ENCODE results near the gene MLLT1.

The MLLT1 gene

DNA sequence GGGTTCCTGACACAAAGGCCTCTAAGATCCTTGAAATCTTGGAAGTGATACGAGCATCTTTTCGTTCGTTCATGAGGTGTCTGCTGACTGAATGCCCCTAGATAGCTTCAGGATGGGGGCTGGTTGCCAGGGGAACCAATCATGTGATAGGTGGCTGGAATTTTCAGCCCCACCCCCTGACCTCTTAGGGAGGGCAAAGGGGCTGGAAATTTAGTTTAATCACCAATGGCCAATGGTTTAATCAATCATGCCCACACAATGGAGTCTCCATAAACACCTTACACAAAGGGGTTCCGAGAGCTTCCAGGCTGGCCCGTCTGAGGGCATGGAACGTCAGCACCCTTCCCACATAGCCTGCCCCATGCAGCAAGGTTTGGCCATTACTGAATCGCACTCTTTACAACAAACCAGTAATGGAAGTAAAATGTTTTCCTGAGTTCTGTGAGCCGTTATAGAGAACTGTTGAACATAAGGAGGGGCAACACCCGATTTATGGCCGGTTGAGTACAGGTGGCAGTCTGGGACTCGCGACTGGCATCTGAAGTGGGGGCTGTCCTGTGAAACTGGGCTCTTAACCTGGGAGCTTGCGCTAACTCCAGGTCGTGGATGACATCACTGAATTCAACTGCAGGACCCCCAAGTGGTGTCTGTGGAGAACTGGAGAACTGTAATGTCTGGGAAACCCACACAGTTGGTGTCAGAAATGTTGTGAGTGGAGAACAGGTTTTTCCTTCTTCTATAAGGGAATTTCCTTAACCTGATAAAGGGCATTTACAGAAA, 25.6 kb downstream of the MLLT1 start:
- no peak for FAIRE-seq

DNA sequence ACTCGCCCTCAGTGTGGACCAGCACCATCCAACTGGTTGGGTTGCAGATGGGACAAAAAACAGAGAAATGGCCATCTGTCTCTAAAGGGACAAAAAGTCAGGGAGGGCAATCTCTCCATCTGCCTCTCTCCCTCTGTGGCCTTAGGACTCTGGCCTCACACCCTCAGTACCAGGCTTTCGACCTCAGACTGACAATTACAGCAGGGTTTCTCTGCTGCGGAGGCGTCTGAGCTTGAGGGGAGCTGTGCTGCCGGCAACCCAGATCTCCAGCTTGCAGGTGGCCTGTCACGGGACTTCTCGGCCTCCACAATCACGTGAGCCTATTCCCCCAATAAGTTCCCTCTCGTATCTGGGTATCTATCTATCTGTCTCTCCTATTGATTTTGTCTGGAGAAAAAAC, 27.7 kb downstream of the MLLT1 start:
- FAIRE-seq, result no peak

DNA sequence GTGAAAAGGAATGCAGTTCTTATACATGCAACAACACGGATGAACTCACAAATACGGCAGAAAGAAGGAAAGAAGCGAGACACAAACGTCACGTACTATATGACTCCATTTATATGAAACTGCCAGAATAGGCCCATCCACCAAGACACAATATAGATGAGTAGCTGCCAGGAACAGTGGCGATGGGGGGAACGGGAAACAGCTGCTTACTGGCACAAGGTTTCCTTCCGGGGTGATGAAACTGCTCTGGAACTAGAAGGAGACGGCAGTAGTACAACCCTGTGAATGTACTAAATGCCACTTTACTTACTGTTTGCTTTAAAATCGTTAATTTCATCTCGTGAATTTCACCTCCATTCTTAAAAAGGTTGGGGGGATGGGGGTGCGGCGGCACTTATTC, 28.9 kb downstream of the MLLT1 start:
- FAIRE-seq, result no peak

DNA sequence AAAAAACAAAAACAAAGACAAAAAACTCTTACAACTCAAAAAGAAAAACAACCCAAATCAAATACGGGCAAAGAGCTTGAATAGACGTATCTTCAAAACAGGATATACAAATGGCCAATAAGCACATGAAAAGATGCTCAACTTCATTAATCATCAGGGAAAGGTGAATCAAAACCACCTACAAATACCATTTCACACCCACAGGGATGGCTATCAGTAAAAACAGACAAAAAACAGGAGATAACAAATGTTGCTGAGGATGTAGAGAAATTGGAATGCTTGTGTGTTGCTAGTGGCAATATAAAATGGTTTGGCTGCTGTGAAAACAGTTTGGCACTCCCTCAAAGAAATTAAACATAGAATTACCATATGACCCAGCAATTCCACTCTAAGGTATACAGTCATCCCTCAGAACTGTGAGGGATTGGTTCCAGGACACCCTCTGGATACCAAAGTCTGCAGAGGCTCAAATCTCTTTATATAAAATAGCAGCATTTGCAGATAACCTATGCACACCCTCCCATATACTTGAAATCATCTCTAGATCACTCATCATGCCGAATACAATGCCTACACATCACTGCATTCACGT, 29.7 kb downstream of the MLLT1 start:
- FAIRE-seq, result no peak

DNA sequence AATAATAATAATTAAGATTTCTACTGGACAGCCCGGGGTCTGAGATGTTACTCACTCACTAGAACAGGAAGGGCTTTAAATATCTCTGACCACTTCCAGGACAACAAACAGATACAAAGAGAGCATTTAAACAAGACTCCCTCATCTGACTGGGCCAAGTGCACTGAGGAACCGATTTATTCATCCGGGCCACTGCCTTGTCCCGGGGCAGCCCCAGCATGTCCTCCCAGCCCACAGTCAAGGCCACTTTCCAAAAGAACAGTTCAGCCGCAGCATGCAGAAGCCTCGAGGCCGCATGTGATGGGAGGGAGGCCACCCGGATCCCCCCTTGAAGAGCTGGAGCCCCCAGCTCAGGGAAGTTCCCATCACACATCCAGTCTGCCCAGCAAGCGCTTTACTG, 30.5 kb downstream of the MLLT1 start:
- no peak for FAIRE-seq

DNA sequence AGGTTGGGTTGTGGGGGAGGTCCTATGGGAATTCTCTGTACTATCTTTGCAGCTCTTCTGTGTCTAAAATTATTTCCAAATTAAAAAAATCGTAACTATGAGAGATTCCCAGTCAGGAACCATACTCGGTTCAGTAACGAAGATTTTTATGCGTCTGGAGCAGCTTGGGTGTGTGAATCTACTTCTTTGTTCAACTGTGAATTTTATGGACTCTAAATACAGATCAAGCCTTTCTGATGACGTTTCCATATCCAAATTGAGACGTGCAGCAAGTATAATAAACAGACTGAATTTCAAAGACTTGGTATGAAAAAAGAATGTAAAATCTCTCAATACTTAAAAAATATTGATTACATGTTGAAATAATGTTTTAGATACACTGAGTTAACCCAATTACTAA, 30.9 kb downstream of the MLLT1 start:
- no peak for FAIRE-seq

DNA sequence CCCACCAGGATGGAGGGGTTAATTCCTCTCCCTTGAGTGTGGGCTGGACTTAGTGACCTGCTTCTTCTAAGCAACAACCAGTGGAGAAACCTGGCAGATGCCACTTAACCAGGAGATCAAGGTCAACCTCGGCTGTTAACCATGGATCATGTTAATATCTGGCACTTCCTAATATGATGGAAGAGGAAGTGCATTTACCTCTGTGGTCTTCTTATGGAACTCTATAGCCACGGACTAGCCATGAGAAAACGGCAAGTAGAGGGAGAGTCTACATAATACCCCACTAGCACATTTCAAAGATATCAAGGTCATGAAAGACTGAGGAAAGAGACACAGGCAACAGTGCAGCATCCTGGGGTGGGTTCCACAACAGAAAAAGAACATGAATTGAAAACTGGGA, 31.4 kb downstream of the MLLT1 start:
- FAIRE-seq, result no peak

DNA sequence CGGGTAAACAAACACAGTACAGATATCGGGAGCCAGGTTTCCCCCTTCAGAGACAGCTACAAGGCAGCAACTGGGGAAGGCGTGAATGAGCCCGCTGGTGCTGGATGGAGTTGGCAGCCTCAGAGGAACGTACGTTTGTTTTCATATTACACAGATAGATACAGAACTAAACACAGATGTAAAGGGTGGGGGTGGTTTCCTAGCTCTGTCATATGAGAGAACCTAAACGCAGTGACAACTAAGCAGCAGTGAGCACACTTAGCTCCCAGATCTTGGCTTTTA, 32.8 kb downstream of the MLLT1 start:
- FAIRE-seq, result no peak

DNA sequence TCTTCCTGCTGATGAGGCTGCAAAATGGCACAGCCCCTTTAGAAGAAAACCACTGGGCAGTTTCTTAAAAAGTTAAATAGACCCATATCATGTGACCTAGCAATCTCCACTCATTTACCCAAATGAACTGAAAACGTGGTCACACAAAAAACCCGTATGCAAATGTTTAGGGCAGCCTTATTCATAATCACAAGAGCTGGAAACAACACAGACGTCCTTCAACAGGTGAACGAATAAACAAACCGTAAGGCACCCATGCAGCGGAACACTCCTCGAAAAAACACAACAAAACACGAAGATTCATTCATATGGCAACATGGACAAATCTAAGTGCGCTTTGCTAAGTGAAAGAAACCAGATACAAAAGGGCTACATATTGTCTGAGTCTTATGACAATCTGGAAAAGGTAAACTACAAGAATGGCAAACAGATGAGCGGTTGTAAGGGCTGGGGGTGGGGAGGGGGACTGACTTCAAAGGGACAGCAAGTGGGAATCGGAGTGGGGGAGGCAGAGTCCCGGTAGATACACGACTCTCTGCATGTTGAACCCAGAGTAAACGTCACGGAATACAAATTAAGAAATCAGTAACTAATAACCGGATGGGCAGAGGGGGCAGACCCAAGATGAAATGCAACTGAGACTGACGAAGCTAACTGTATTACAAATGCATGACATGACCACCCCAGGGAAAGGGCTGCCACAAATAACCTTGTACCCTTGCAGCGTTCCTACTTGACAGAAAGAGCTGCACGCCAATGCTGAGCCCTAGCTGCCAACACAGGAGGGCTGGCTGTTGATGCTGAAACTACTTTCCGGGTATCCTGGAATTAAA, 33.4 kb downstream of the MLLT1 start:
- FAIRE-seq, result no peak

DNA sequence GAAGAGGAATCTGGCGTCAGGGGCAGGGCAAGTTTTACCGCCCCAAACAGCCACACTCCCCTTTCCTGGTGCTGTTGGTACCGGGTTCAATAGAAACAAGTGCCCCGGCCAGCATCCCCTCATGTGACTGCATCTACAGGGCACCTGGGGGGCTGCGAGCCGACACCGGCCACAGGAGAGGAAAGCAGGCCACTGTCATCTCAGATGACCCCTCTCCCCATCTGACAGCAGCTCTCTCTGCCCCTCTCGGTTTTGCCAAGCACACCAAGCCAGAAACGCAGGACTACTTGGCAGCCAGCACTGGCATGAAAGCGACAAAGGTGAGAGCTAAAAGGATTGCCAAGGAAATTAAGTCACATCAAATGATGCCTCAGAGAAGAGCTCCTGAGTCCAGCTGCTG, 37.1 kb downstream of the MLLT1 start:
- no peak for FAIRE-seq

DNA sequence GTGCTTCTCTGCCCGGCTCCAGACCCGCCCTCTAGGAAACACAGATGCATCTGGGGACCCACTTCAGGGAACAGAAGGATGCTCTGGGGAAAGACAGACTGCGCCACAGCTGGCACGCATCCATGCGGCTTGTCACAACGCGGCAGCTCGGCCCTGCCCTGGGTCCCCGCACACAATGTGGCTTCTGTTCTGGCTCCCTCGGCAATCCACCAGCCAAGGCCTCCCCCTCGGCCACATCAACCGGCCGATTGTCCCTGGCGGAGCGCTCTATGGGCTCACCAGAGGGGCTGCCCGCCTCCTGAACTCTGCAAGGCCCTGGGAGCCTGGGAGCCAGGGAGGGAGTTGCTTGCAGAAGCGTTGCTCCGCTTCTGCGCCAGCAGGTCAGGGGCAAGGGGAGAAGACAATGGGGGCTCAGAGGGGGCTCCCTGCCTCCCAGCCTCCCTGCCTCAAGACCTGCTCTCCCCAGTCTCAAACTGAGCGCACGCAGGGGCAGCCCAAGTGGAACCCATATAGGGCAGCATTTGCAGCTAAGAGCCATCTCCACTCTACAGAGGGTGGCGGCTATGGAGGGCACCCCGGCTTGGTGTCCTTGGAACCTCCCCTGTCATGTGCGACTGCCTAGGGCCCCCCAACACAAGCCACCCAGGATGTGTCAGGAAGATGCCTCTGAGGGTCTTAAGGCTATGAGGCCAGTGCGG, 37.9 kb downstream of the MLLT1 start:
- no peak for FAIRE-seq

DNA sequence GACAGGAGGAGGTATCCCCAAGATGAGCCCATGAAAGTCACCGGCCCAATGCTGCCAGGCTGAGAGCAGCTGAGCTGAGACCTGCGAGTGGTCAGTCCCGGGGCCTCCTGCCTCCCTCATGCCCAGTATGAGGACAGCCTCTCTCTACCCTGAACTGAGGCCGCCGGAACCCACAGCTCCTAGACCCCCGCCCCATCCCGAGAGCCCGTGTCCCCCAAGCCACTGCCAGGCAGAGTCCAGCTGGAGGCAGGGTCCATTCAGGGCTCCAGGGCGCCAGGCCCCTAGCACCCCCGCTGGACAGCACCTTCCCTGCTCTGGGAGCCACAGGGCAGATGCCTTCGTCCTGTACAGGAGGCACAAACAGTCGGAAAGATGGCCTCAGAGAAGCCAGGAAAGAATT, 38.7 kb downstream of the MLLT1 start:
- no peak for FAIRE-seq

DNA sequence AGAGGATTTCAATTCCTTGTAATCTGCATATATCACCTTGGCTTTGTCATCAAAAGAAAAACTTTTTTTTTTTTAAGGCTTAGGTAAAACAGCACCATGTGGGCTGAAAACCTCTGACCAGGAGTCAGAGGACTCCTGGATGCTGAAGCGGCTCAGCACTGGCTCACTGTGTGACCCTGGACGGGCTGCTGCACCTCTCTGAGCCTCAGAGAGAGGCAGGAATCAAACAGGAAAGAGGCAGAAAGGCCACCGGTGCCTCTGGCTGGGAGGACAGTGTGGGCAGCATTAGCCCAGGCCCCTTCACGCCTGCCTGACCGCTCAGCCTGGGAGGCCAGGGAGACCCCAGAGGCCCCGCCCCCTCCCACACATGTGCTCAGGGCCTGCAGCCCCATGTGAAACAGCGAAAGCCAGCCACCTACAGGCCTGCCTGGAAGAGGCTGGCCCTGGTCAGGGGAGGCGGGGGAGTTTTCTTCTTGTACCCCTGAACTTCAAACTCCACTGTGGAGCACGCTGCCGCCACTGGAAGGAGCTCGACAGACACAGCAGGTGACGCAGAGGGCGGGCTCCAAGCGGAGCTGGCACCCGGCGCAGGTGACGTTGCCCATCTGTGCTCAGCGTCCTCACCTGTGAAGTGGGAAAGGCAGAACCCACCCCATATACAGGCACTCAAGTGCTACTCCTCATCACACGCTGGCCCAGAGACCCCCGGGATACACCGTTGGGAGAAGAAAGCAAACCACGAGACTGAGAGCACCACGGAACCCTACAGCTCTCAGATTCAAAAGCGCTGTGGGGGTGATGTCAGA, 39.7 kb downstream of the MLLT1 start:
- no peak for FAIRE-seq

DNA sequence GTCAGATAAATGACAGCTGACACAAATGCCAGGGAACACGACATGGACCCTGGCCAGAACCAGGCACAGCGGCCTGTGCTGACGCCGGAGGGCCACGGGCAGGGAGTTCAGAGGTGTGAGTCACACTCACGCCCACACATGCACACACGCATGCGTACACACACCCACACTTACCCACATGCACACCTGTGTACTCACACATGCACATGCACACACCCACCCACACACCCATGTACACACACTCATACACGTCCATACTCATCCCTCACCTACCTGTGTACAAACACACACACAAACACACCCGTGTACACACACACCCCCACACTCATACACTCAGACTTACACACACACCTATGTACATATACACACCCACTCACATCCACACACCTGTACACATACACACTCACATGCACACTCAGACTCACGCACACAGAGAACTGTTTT, 40.4 kb downstream of the MLLT1 start:
- FAIRE-seq, result no peak

DNA sequence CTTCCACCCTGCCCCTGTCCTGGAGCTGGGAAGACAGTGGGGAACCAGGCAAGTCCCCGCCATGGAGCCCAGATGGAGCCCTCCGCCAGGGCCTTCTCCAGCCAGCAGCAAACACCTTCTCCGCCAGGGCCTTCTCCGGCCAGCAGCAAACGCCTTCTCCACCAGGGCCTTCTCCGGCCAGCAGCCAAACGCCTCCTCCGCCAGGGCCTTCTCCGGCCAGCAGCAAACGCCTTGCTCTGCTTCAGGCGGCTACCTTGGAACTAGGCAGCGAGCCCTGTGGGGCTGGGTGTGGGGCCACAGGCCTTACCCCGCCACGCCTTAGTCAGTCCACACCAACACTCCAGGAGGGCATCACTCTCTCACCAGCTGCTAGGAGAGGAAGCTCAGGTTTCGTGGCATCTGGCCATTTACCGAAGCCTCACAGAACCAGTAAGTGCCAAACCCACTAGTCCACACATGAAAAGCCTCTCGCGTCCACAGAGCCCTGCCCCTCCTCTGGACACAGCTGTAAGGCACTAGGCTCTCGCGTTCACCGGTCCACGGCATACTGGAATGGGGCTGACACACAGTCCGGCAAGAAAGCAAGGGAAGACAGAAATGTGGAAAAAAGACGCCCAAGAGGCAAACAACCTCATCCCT, 41.0 kb downstream of the MLLT1 start:
- no peak for FAIRE-seq

DNA sequence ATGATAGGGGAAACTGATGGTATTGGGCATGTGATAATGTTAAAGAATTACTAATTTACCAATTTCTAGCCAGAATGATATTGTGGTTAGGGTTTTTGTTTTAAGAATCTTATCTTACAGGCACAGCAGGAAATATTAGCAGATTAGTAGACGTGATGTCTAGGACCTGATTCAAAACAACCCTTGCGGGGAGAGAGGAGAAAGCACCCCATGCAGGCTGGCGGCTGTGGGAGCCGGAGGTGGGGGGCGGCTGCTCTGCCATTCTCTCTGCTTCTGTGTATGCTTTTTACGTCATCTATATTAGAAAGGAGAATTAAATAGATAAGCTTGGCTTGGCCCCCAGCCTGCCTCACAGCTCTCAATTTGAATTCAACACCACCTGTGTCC, 41.5 kb downstream of the MLLT1 start:
- FAIRE-seq, result no peak

DNA sequence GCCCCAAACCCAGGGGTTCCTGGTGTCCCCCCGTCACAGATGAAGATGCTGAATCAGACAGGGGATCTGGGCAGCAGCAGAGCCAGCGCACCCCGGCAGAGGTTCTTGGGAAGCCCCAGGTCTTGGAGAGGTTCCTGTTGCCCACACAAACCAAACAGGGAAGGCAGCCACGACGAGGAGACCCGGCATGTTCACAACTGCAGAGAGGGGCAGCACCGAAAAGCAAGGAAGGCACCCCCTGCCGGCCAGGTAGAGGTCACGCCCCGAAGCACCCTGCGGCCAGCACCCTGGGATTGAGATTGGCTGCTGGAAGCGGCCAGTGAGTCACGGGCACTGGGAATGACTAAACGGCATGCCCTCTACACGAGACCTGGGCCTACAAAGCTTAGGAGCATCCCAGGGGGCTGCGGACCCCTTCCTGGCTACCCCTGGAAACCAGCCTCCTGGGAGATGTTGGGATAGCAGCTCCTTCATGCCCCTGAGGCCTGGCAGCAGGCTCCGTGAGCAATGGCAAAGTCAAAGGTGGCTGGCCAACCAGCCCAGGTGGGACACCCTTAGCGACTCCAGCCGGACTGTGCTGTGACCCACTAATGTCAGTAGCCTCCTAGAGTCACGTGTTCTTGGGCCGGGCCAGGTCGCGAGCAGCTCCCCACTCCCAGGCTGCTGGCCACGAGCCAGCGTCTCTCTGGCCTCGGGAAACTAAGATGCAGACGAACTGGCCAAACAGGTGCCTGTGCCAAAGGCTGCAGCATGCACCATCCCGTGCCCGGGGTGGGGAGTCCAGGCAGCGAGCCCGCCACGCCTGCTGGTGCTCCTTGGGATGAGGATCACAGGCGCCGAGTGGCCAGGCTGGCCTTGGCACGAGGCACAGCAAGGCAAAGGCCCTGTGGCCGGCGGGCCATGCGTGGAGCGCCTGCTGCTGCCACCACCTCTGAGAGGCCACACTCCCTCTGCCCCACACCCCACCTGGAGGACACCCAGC, 43.2 kb downstream of the MLLT1 start:
- FAIRE-seq, result no peak

DNA sequence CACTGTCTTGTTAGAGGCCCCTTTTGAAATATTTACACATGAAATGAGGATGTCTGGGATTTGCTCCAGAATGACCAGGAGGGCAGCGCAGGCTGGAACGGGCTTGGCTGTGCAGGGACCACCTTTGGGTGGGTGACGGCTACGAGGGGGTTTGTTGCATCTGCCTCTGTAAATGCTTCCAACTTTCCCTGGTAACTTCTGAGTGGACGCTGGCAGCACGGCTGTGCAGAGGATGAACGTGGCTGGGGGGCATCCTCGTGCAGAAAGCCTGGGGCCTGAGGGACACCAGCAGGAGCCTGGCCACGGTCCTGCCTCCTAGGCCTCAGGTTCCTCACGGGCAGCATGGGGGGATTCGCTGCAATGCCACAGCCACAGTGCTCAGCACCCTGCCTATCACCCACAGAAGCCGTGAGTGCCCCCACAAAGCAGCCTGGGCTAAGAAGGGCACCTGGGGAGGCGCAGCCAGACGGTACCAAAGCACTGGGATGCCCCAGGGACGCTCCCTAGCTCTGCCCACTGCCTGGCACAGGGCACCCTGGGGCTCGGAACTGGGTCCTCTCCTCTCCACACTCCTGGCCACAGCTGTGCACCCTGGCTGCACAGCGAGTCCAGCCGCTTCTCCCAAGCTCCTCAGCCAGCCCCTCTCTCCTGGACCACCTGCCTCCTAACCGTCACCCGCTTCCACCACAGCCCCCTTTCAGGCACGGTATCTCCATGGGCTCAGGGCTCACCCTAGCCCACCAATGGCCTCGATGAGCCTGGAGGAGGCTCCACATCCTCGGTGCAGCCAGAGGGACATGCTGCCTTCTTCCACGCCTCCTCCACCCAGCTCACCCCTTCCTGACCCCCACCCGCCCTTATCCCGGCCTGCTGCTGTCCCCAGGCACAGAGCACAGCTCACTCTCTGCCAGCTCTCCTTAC, 44.5 kb downstream of the MLLT1 start:
- FAIRE-seq, result no peak

DNA sequence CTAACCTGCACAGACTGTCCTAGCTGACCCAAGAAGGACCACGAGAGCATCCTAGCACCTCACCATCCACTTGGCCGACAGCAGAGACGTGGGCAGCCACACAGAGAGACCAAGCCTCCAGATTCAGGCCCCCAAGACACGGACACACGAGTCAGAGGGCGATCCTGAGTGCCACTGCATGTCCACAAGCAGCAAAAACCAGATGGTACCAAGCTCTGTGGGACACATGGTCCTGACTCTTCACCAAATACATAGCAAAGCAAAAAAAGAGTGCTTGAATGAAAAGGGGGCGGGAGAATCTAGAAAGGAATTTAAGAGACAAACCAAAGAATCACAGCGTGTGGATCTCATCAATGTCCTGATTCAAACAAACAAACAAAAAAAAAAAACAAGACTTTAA, 45.2 kb downstream of the MLLT1 start:
- no peak for FAIRE-seq

Data from G401.6 (cell line).